Measurements from ENCODE around the gene SIDT2.

SIDT2 gene

DNA sequence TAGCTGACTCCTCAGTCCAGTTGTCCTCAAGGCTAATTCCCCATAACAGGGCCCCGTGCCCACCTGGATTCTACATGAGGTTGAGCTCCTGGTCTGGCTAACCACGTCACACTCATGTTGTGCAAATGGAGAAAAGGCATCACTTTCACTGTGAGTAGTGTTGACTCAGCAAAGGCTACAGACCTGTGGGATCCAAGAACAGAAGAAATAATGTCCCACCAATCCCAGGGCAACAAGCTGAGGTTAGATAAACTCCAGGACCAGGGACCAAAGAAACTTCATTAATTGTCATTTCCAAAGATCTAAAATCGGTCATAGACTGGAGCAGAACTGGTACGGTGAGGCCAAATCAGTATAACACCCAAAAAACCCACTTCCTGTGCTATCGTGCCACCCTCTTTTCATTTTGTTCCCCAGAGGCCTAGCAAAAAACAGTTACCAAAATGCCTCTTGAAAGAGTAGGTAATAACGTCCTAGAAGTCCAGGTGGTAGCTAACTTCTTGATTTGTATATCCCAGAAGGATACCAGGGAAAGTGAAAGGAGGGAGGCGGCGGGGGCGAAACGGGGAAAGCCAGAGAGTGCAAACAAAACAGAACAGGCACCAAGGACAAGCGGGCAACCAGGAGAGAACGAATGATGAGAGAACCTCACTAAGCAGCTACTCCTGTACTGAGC is 51.9 kb downstream of the SIDT2 start:
- TF ChIP-seq, protein P1, sequence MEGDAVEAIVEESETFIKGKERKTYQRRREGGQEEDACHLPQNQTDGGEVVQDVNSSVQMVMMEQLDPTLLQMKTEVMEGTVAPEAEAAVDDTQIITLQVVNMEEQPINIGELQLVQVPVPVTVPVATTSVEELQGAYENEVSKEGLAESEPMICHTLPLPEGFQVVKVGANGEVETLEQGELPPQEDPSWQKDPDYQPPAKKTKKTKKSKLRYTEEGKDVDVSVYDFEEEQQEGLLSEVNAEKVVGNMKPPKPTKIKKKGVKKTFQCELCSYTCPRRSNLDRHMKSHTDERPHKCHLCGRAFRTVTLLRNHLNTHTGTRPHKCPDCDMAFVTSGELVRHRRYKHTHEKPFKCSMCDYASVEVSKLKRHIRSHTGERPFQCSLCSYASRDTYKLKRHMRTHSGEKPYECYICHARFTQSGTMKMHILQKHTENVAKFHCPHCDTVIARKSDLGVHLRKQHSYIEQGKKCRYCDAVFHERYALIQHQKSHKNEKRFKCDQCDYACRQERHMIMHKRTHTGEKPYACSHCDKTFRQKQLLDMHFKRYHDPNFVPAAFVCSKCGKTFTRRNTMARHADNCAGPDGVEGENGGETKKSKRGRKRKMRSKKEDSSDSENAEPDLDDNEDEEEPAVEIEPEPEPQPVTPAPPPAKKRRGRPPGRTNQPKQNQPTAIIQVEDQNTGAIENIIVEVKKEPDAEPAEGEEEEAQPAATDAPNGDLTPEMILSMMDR (conservative IDR thresholded peaks at IDR 0.05) = no peak
- TF ChIP-seq ZFX (IDR thresholded peaks at IDR 0.05) = no peak
- peak overlapping the region; percentile 89 for H3K27ac ChIP-seq

GRCh38 chr11:117230999-117231841 is 52.7 kb downstream of the SIDT2 start:
- TF ChIP-seq, protein P1 (conservative IDR thresholded peaks at IDR 0.05) = no peak
- TF ChIP-seq ZFX (IDR thresholded peaks at IDR 0.05) = no peak
- peak overlapping the region; percentile 89 for H3K27ac ChIP-seq

- peak within 1 kb of the TSS; percentile 89 for H3K27ac ChIP-seq
- TF ChIP-seq, protein P1 (conservative IDR thresholded peaks at IDR 0.05) = no peak
- no peak for TF ChIP-seq ZFX (IDR thresholded peaks at IDR 0.05)
Measured at GRCh38 chr11:117231842-117232091, 53.2 kb downstream of the SIDT2 start, which contains the start of gene PCSK7. Gene PCSK7 (minus strand): TSS chr11:117232073. CDS start chr11:117229844, 2,229 bp downstream.

GRCh38 chr11:117232092-117232878 is 53.7 kb downstream of the SIDT2 start, which contains the start of gene RNF214:
Gene RNF214 (plus strand): TSS chr11:117232671. CDS start chr11:117234273, 1,602 bp downstream.
- peak; percentile 50; the same call in 1 of the 2 replicates for TF ChIP-seq ZFX (IDR thresholded peaks at IDR 0.05)
- TF ChIP-seq, protein P1 (conservative IDR thresholded peaks at IDR 0.05) = peak; percentile 99

DNA sequence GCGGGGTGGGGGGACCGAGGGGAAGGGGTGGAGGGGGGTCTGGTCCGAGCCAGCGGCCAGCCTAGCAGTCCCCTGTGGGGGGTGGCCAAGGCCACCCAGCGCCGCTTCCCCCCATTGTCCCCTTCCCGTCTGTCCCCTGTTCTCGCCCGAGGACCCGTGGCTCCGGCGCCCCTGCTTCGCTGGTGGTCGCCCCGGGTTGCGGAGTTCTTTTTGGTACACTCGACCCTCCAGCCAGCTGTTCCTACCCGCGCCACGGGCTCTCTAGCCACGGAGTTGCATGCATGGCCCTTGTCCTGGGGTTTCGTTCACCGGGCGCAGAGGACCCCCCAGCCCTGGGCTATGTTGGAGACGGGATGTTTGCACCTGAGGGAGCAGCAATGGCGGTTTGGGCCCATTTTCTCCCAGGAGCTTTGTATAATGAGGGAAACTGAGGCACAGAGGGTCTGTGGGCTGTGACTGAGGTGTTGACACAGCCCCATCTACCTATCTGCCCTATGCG is 54.4 kb downstream of the SIDT2 start:
- peak overlapping the region; percentile 89 for H3K27ac ChIP-seq
- no peak for TF ChIP-seq ZFX (IDR thresholded peaks at IDR 0.05)
- TF ChIP-seq, protein P1 (conservative IDR thresholded peaks at IDR 0.05) = no peak

More at GRCh38 chr11:117232092-117232878, 53.7 kb downstream of the SIDT2 start, which contains the start of gene RNF214:
- H3K27ac ChIP-seq = peak within 1 kb of the TSS; percentile 89

GRCh38 chr11:117238221-117238620 is 59.7 kb downstream of the SIDT2 start:
- TF ChIP-seq, protein P1 (conservative IDR thresholded peaks at IDR 0.05) = no peak
- no peak for TF ChIP-seq ZFX (IDR thresholded peaks at IDR 0.05)
- H3K27ac ChIP-seq = no peak overlapping the region
